Loucy (cell line): ENCODE measurements around the gene ADAMTS16.

Experiments
- EZH2phosphoT487 ChIP-seq: fragments of 200-600 bp; IDR thresholded peaks from 2 replicates; pipeline ENCODE4 v1.6.1; 2018; ENCODE audit warnings: antibody characterized with exemption, mild to moderate bottlenecking, moderate library complexity, borderline replicate concordance
- TF ChIP-seq, protein P1 (sequence below): fragments of 200-600 bp; sonication (generic); conservative IDR thresholded peaks from 2 replicates; pipeline ENCODE4 v1.5.1; 2014; ENCODE audit warnings: mild to moderate bottlenecking, antibody characterized with exemption, low read length

DNA sequence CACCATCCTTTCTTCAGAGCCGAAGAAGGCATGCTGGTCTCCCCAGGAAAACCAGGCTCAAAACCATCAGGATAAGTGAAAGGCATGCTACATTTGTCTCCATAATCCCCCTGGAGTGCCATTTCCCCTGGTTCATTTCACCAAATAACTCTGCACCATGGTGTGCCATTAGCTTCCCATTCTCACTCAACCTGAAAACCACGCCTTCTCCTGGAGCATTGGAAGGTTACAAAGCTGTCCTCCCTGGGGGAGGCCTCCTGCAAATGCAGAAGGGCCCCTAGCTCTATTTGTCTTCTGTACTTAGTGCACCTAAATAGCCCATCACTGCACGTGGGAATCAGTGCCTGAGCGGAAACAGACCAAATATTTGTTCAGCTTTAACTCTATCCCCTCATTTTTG, 192.2 kb downstream of the ADAMTS16 start:
- TF ChIP-seq, protein P1, sequence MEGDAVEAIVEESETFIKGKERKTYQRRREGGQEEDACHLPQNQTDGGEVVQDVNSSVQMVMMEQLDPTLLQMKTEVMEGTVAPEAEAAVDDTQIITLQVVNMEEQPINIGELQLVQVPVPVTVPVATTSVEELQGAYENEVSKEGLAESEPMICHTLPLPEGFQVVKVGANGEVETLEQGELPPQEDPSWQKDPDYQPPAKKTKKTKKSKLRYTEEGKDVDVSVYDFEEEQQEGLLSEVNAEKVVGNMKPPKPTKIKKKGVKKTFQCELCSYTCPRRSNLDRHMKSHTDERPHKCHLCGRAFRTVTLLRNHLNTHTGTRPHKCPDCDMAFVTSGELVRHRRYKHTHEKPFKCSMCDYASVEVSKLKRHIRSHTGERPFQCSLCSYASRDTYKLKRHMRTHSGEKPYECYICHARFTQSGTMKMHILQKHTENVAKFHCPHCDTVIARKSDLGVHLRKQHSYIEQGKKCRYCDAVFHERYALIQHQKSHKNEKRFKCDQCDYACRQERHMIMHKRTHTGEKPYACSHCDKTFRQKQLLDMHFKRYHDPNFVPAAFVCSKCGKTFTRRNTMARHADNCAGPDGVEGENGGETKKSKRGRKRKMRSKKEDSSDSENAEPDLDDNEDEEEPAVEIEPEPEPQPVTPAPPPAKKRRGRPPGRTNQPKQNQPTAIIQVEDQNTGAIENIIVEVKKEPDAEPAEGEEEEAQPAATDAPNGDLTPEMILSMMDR: no peak
- no peak for TF ChIP-seq EZH2phosphoT487
